Liver (tissue), 9 donors: ENCODE measurements around the gene FBLIM1. TPM values are rescaled to one million over a fixed set of nuclear protein-coding genes. Genes with fewer than 3 reads are reported as not detected.

Experiments used
- DNase-seq: peaks from one replicate; pipeline ENCODE4 v3.0.0-alpha.2; 2017; ENCODE audit warnings: low spot score
- H3K27ac ChIP-seq, 2 donors: one replicate each; pipeline ENCODE4 v1.7.0; 2013; ENCODE audit warnings: inconsistent platforms in 2 of 2, low read length in 2 of 2, control low read depth in 1 of 2, low read depth in 1 of 2, mild to moderate bottlenecking in 1 of 2
- H3K27me3 ChIP-seq, 4 donors: one replicate each; pipeline versions ENCODE4 v1.6.1 to v1.7.0; 2013; ENCODE audit warnings: low read length in 3 of 4, inconsistent platforms in 1 of 4, mild to moderate bottlenecking in 1 of 4, moderate library complexity in 1 of 4; ENCODE audit not compliant: control insufficient read depth in 4 of 4, insufficient read depth in 4 of 4
- H3K36me3 ChIP-seq, 4 donors: one replicate each; pipeline versions ENCODE4 v1.6.1 to v1.7.0; 2013; ENCODE audit warnings: low read length in 3 of 4, mild to moderate bottlenecking in 3 of 4, low read depth in 1 of 4, moderate library complexity in 1 of 4; ENCODE audit not compliant: control insufficient read depth in 4 of 4, insufficient read depth in 3 of 4
- H3K4me1 ChIP-seq, 4 donors: one replicate each; pipeline versions ENCODE4 v1.6.1 to v1.7.0; 2013; ENCODE audit warnings: low read length in 3 of 4, mild to moderate bottlenecking in 3 of 4, moderate library complexity in 1 of 4; ENCODE audit not compliant: control insufficient read depth in 4 of 4, insufficient read depth in 4 of 4
- H3K4me3 ChIP-seq, 3 donors: one replicate each; pipeline versions ENCODE4 v1.6.1 to v1.7.0; 2013; ENCODE audit warnings: low read length in 3 of 3, control low read depth in 1 of 3, low read depth in 1 of 3, mild to moderate bottlenecking in 1 of 3
- H3K9ac ChIP-seq, 2 donors: one replicate each; pipeline ENCODE4 v1.7.0; 2013; ENCODE audit warnings: low read length in 2 of 2, mild to moderate bottlenecking in 2 of 2, moderate library complexity in 2 of 2, control low read depth in 1 of 2, low read depth in 1 of 2
- H3K9me3 ChIP-seq, 4 donors: one replicate each; pipeline versions ENCODE4 v1.6.1 to v1.7.0; 2013; ENCODE audit warnings: low read length in 3 of 4; ENCODE audit not compliant: control insufficient read depth in 4 of 4
- ATF3 ChIP-seq: IDR thresholded peaks from 2 replicates; pipeline ENCODE4 v1.6.1; 2016; ENCODE audit warnings: antibody characterized with exemption
- CTCF ChIP-seq: fragments of 150-350 bp; IDR thresholded peaks from 2 replicates; pipeline ENCODE4 v1.5.1; 2017; ENCODE audit warnings: improper control_type of control experiment, low read depth, low read length; ENCODE audit not compliant: missing input control
- EGR1 ChIP-seq, 2 donors: IDR thresholded peaks; 2 replicates each; pipeline ENCODE4 v1.6.1; 2016 to 2018; ENCODE audit warnings: antibody characterized with exemption in 2 of 2, low read depth in 2 of 2
- FOXA1 ChIP-seq: IDR thresholded peaks from 2 replicates; pipeline ENCODE4 v1.6.1; 2016; ENCODE audit warnings: antibody characterized with exemption
- FOXA2 ChIP-seq: IDR thresholded peaks from 2 replicates; pipeline ENCODE4 v1.6.1; 2016; ENCODE audit warnings: antibody characterized with exemption
- GABPA ChIP-seq, 2 donors: IDR thresholded peaks in 1 of 2; conservative IDR thresholded peaks in 1 of 2; 2 replicates each; pipeline ENCODE4 v1.6.1; 2016; ENCODE audit warnings: antibody characterized with exemption in 2 of 2, mild to moderate bottlenecking in 1 of 2, moderate library complexity in 1 of 2
- HNF4A ChIP-seq, 2 donors: conservative IDR thresholded peaks; 2 replicates each; pipeline ENCODE4 v1.6.1; 2016; ENCODE audit warnings: antibody characterized with exemption in 2 of 2, mild to moderate bottlenecking in 2 of 2
- HNF4G ChIP-seq: IDR thresholded peaks from 2 replicates; pipeline ENCODE4 v1.6.1; 2016; ENCODE audit warnings: antibody characterized with exemption
- JUND ChIP-seq, 2 donors: IDR thresholded peaks; 2 replicates each; pipeline ENCODE4 v1.6.1; 2016; ENCODE audit warnings: antibody characterized with exemption in 2 of 2
- NR2F2 ChIP-seq: IDR thresholded peaks from 2 replicates; pipeline ENCODE4 v1.6.1; 2016; ENCODE audit warnings: antibody characterized with exemption
- RAD21 ChIP-seq, 2 donors: IDR thresholded peaks; 2 replicates each; pipeline ENCODE4 v1.6.1; 2016; ENCODE audit warnings: antibody characterized with exemption in 2 of 2, mild to moderate bottlenecking in 2 of 2
- REST ChIP-seq: IDR thresholded peaks from 2 replicates; pipeline ENCODE4 v1.6.1; 2016; ENCODE audit warnings: antibody characterized with exemption, mild to moderate bottlenecking
- RXRA ChIP-seq, 2 donors: IDR thresholded peaks; 2 replicates each; pipeline ENCODE4 v1.6.1; 2017 to 2018; ENCODE audit warnings: antibody characterized with exemption in 2 of 2, mild to moderate bottlenecking in 1 of 2
- SP1 ChIP-seq: IDR thresholded peaks from 2 replicates; pipeline ENCODE4 v1.6.1; 2018; ENCODE audit warnings: antibody characterized with exemption, mild to moderate bottlenecking
- TAF1 ChIP-seq: conservative IDR thresholded peaks from 2 replicates; pipeline ENCODE4 v1.6.1; 2016; ENCODE audit warnings: antibody characterized with exemption, mild to moderate bottlenecking
- YY1 ChIP-seq: IDR thresholded peaks from 2 replicates; pipeline ENCODE4 v1.6.1; 2016; ENCODE audit warnings: antibody characterized with exemption, mild to moderate bottlenecking
- ZBTB33 ChIP-seq: IDR thresholded peaks from 2 replicates; pipeline ENCODE4 v1.6.1; 2016; ENCODE audit warnings: antibody characterized with exemption
- WGBS: extraction: QIAGEN DNeasy Blood & Tissue Kit; methylation state at CpG from one replicate; pipeline ENCODE4 v1.1.7; 2013; 5-methylcytosine and 5-hydroxymethylcytosine counted together
- polyA plus RNA-seq, 2 donors: library from polyadenylated mRNA; stranded (reverse) in 1 of 2; unstranded in 1 of 2; fragments of 200-250 nt in 1 of 2; fragments of >200 nt in 1 of 2; fragmentation: Nextera tagmentation in 1 of 2; extraction: Ambion mirVana in 1 of 2; gene quantifications; one replicate each; pipeline versions ENCODE4 v1.2.1 to v1.2.3, GENCODE V29; 2013 to 2015
- total RNA-seq, 2 donors: library from RNA; depleted of rRNA; stranded (reverse); fragments of >200 nt; gene quantifications; one replicate each; pipeline ENCODE4 v1.2.3, GENCODE V29; 2014
- TF ChIP-seq, protein P1 (sequence below): IDR thresholded peaks from 2 replicates; pipeline ENCODE4 v1.6.1; 2016; ENCODE audit warnings: antibody characterized with exemption
- donor health status: healthy.
- donor health status: healthy.
- donor health status: healthy.
- donor health status: healthy.
- donor health status: healthy.

Gene FBLIM1
- total and polyA plus RNA-seq, 4 donors = 3.6 to 6.4 (median 3.7) TPM

DNA sequence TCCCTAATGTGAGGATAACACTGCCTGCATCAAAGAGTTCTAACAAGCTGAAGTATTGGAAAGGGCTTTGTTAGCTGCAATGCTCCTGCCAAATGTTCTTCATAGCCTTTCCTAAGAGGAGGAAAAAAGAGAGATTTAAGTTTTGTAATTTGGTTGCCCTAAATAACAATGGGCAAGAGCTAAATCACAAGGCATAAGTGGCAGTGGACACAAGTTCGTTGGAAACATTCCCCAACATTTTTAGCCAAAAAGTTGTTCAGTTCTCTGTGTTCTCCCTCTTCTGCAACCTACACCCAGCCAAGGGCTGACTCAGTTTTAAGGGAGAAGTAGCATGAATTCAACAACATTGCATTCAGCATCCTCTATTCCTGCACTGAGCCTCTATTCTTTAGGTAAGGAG, 51.5 kb downstream of the FBLIM1 start:
- Histone ChIP-seq H3K27ac (no peak overlapping the region), H3K27me3 (no peaks in the 10 kb centered on the region), H3K36me3 (no peaks in the 10 kb centered on the region), H3K4me1 (no peaks in the 10 kb centered on the region), H3K9me3 (no peaks in the 10 kb centered on the region), H3K4me3 (no peak overlapping the region), H3K9ac (no peak overlapping the region)
- WGBS = 79% methylated on average over 1 of the region's 1 CpG
- no peak for TF ChIP-seq ZBTB33
- no peak for TF ChIP-seq ATF3
- TF ChIP-seq HNF4G = no peak
- no peak for TF ChIP-seq HNF4A (conservative IDR thresholded peaks at IDR 0.05)
- no peak for TF ChIP-seq SP1
- TF ChIP-seq RXRA (IDR thresholded peaks at IDR 0.05) = no peak
- TF ChIP-seq YY1 = no peak
- no peak for TF ChIP-seq EGR1 (IDR thresholded peaks at IDR 0.05; ENCODE audit: low read depth in 2 of 2)
- no peak for TF ChIP-seq NR2F2
- TF ChIP-seq FOXA2 = no peak
- TF ChIP-seq FOXA1 = no peak
- TF ChIP-seq TAF1 = no peak
- TF ChIP-seq JUND (IDR thresholded peaks at IDR 0.05) = no peak
- TF ChIP-seq GABPA (IDR thresholded peaks at IDR 0.05 in 1 of 2, conservative IDR thresholded peaks at IDR 0.05 in 1 of 2) = no peak
- TF ChIP-seq, protein P1, sequence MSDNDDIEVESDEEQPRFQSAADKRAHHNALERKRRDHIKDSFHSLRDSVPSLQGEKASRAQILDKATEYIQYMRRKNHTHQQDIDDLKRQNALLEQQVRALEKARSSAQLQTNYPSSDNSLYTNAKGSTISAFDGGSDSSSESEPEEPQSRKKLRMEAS = no peak
- no peak for TF ChIP-seq CTCF
- no peak for TF ChIP-seq RAD21 (IDR thresholded peaks at IDR 0.05)
- no peak for TF ChIP-seq REST
- DNase-seq = no peak
